Measurements from ENCODE around the gene PLOD1. TPM values are rescaled to one million over a fixed set of nuclear protein-coding genes. Genes with fewer than 3 reads are reported as not detected.

PLOD1 gene
- total RNA-seq, 6 experiments from 2014 or later, result 294 to 438 (median 315) TPM

- no peak overlapping the region for H3K4me3 Mint-ChIP-seq
- H3K9me3 Mint-ChIP-seq, result no peaks in the 10 kb centered on the region
- DNase-seq, result no peak
- H3K4me1 Mint-ChIP-seq (ENCODE audit: low read depth), result peaks cover 44% of the 10 kb centered on the region
- peaks cover 5% of the 10 kb centered on the region for H3K27me3 Mint-ChIP-seq (ENCODE audit: insufficient read depth)
- H3K36me3 Mint-ChIP-seq (ENCODE audit: low read depth), result peaks cover 25% of the 10 kb centered on the region
- H3K27ac Mint-ChIP-seq, result peak overlapping the region; percentile 91
- no peak for TF ChIP-seq CTCF (IDR thresholded peaks at IDR 0.05)
These were observed 50.7 kb downstream of the PLOD1 start for GRCh38 chr1:11985171-11985570.

GRCh38 chr1:11985851-11986250, 51.3 kb downstream of the PLOD1 start:
- DNase-seq, result peak; percentile 55
- TF ChIP-seq CTCF (IDR thresholded peaks at IDR 0.05), result no peak
- Mint-ChIP-seq H3K27me3 (ENCODE audit: insufficient read depth) (peaks cover 5% of the 10 kb centered on the region), H3K36me3 (ENCODE audit: low read depth) (peaks cover 29% of the 10 kb centered on the region), H3K9me3 (no peaks in the 10 kb centered on the region), H3K4me1 (ENCODE audit: low read depth) (peaks cover 51% of the 10 kb centered on the region), H3K27ac (peak overlapping the region; percentile 91), H3K4me3 (peak overlapping the region; percentile 39; the same call in 1 of the 2 replicates)

- peaks cover 26% of the 10 kb centered on the region for H3K4me1 Mint-ChIP-seq (ENCODE audit: low read depth)
- peaks cover 25% of the 10 kb centered on the region for H3K36me3 Mint-ChIP-seq (ENCODE audit: low read depth)
- H3K9me3 Mint-ChIP-seq, result no peaks in the 10 kb centered on the region
- no peak overlapping the region for H3K4me3 Mint-ChIP-seq
- no peak for DNase-seq
- no peak for TF ChIP-seq CTCF (IDR thresholded peaks at IDR 0.05)
- peaks cover 3% of the 10 kb centered on the region; the same call in 1 of the 2 replicates for H3K27me3 Mint-ChIP-seq (ENCODE audit: insufficient read depth)
- H3K27ac Mint-ChIP-seq, result no peak overlapping the region
These were observed 55.2 kb downstream of the PLOD1 start for GRCh38 chr1:11989669-11990068.

- DNase-seq, result no peak
- peaks cover 3% of the 10 kb centered on the region; the same call in 1 of the 2 replicates for H3K27me3 Mint-ChIP-seq (ENCODE audit: insufficient read depth)
- H3K4me1 Mint-ChIP-seq (ENCODE audit: low read depth), result peaks cover 18% of the 10 kb centered on the region
- H3K9me3 Mint-ChIP-seq, result no peaks in the 10 kb centered on the region
- no peak overlapping the region for H3K4me3 Mint-ChIP-seq
- H3K36me3 Mint-ChIP-seq (ENCODE audit: low read depth), result peaks cover 25% of the 10 kb centered on the region
- no peak for TF ChIP-seq CTCF (IDR thresholded peaks at IDR 0.05)
- peak overlapping the region; percentile 22; the same call in 1 of the 2 replicates for H3K27ac Mint-ChIP-seq
These were observed 56.0 kb downstream of the PLOD1 start for GRCh38 chr1:11990303-11991032.

GRCh38 chr1:11991969-11992676, 57.6 kb downstream of the PLOD1 start:
- Mint-ChIP-seq H3K9me3 (no peaks in the 10 kb centered on the region), H3K4me1 (ENCODE audit: low read depth) (peaks cover 9% of the 10 kb centered on the region), H3K4me3 (no peak overlapping the region), H3K36me3 (ENCODE audit: low read depth) (peaks cover 22% of the 10 kb centered on the region), H3K27ac (no peak overlapping the region), H3K27me3 (ENCODE audit: insufficient read depth) (peaks cover 2% of the 10 kb centered on the region)
- no peak for DNase-seq
- TF ChIP-seq CTCF (IDR thresholded peaks at IDR 0.05), result no peak
